Measurements from ENCODE around the gene SPINDOC. TPM values are rescaled to one million over a fixed set of nuclear protein-coding genes. Genes with fewer than 3 reads are reported as not detected.

Gene SPINDOC
- total RNA-seq, 1 donor from 2014 or later, result 48.3 TPM

- no peak overlapping the region for H3K4me3 Mint-ChIP-seq (ENCODE audit: unreplicated experiment)
- H3K4me1 Mint-ChIP-seq (ENCODE audit: low read depth, unreplicated experiment), result peaks cover 31% of the 10 kb centered on the region
Measured at GRCh38 chr11:63847363-63847762, 34.1 kb downstream of the SPINDOC start.

GRCh38 chr11:63849691-63850090, 36.4 kb downstream of the SPINDOC start:
- FAIRE-seq (no peak), DNase-seq (ENCODE audit: low read depth) (no peak)
- Histone ChIP-seq H3K4me1 (ENCODE audit: insufficient read depth, low read length) (peaks cover 3% of the 10 kb centered on the region), H3K9ac (ENCODE audit: low read length) (no peak overlapping the region), H3K4me3 (ENCODE audit: insufficient read depth, low read depth, low read length) (no peak overlapping the region), H2AFZ (ENCODE audit: low read depth, low read length) (no peak overlapping the region), H3K79me2 (ENCODE audit: insufficient read depth, low read length) (peaks cover 88% of the 10 kb centered on the region), H3K9me3 (ENCODE audit: insufficient read depth, low read depth, low read length) (no peaks in the 10 kb centered on the region), H3K36me3 (ENCODE audit: insufficient read depth, low read length) (no peaks in the 10 kb centered on the region), H3K27ac (ENCODE audit: low read depth, low read length) (no peak overlapping the region), H4K20me1 (ENCODE audit: insufficient read depth, low read length) (peaks cover 81% of the 10 kb centered on the region), H3K27me3 (ENCODE audit: insufficient read depth, low read length) (no peaks in the 10 kb centered on the region), H3K4me2 (ENCODE audit: low read length) (no peak overlapping the region)
- Mint-ChIP-seq H3K27ac (ENCODE audit: unreplicated experiment) (no peak overlapping the region), H3K27me3 (ENCODE audit: low read depth, unreplicated experiment) (no peaks in the 10 kb centered on the region), H3K4me3 (ENCODE audit: unreplicated experiment) (no peak overlapping the region), H3K36me3 (ENCODE audit: low read depth, unreplicated experiment) (peaks cover 12% of the 10 kb centered on the region), H3K4me1 (ENCODE audit: low read depth, unreplicated experiment) (peaks cover 23% of the 10 kb centered on the region), H3K9me3 (ENCODE audit: unreplicated experiment) (no peaks in the 10 kb centered on the region)
- TF ChIP-seq EZH2 (IDR thresholded peaks at IDR 0.05; ENCODE audit: insufficient read depth, low read length) (no peak), CTCF (IDR thresholded peaks at IDR 0.05; ENCODE audit: insufficient read depth, low read depth, low read length) (no peak)

More at GRCh38 chr11:63847363-63847762, 34.1 kb downstream of the SPINDOC start:
- H3K36me3 Mint-ChIP-seq (ENCODE audit: low read depth, unreplicated experiment), result peaks cover 17% of the 10 kb centered on the region
- TF ChIP-seq EZH2 (IDR thresholded peaks at IDR 0.05; ENCODE audit: insufficient read depth, low read length), result no peak
- TF ChIP-seq CTCF (IDR thresholded peaks at IDR 0.05; ENCODE audit: insufficient read depth, low read depth, low read length), result no peak
- no peaks in the 10 kb centered on the region for H3K27me3 Mint-ChIP-seq (ENCODE audit: low read depth, unreplicated experiment)
- peaks cover 3% of the 10 kb centered on the region for H3K4me1 ChIP-seq (ENCODE audit: insufficient read depth, low read length)
- no peaks in the 10 kb centered on the region for H3K9me3 Mint-ChIP-seq (ENCODE audit: unreplicated experiment)
- H3K36me3 ChIP-seq (ENCODE audit: insufficient read depth, low read length), result no peaks in the 10 kb centered on the region
- no peak overlapping the region for H2AFZ ChIP-seq (ENCODE audit: low read depth, low read length)
- H3K27ac Mint-ChIP-seq (ENCODE audit: unreplicated experiment), result no peak overlapping the region
- DNase-seq (ENCODE audit: low read depth) (no peak), FAIRE-seq (no peak)
- H3K4me3 ChIP-seq (ENCODE audit: insufficient read depth, low read depth, low read length), result no peak overlapping the region
- H3K4me2 ChIP-seq (ENCODE audit: low read length), result no peak overlapping the region
- no peaks in the 10 kb centered on the region for H3K9me3 ChIP-seq (ENCODE audit: insufficient read depth, low read depth, low read length)
- no peaks in the 10 kb centered on the region for H3K27me3 ChIP-seq (ENCODE audit: insufficient read depth, low read length)
- H3K79me2 ChIP-seq (ENCODE audit: insufficient read depth, low read length), result peaks cover 91% of the 10 kb centered on the region
- no peak overlapping the region for H3K27ac ChIP-seq (ENCODE audit: low read depth, low read length)
- H3K9ac ChIP-seq (ENCODE audit: low read length), result no peak overlapping the region
- H4K20me1 ChIP-seq (ENCODE audit: insufficient read depth, low read length), result peaks cover 88% of the 10 kb centered on the region

- Mint-ChIP-seq H3K36me3 (ENCODE audit: low read depth, unreplicated experiment) (peaks cover 14% of the 10 kb centered on the region), H3K4me1 (ENCODE audit: low read depth, unreplicated experiment) (peaks cover 12% of the 10 kb centered on the region), H3K9me3 (ENCODE audit: unreplicated experiment) (no peaks in the 10 kb centered on the region), H3K27me3 (ENCODE audit: low read depth, unreplicated experiment) (no peaks in the 10 kb centered on the region), H3K27ac (ENCODE audit: unreplicated experiment) (no peak overlapping the region), H3K4me3 (ENCODE audit: unreplicated experiment) (no peak overlapping the region)
- Histone ChIP-seq H3K79me2 (ENCODE audit: insufficient read depth, low read length) (peaks cover 87% of the 10 kb centered on the region), H3K9me3 (ENCODE audit: insufficient read depth, low read depth, low read length) (no peaks in the 10 kb centered on the region), H3K27me3 (ENCODE audit: insufficient read depth, low read length) (no peaks in the 10 kb centered on the region), H3K4me3 (ENCODE audit: insufficient read depth, low read depth, low read length) (no peak overlapping the region), H3K36me3 (ENCODE audit: insufficient read depth, low read length) (no peaks in the 10 kb centered on the region), H2AFZ (ENCODE audit: low read depth, low read length) (no peak overlapping the region), H3K27ac (ENCODE audit: low read depth, low read length) (no peak overlapping the region), H3K9ac (ENCODE audit: low read length) (no peak overlapping the region), H3K4me1 (ENCODE audit: insufficient read depth, low read length) (no peaks in the 10 kb centered on the region), H4K20me1 (ENCODE audit: insufficient read depth, low read length) (peaks cover 79% of the 10 kb centered on the region), H3K4me2 (ENCODE audit: low read length) (no peak overlapping the region)
- TF ChIP-seq CTCF (IDR thresholded peaks at IDR 0.05; ENCODE audit: insufficient read depth, low read depth, low read length), result no peak
- TF ChIP-seq EZH2 (IDR thresholded peaks at IDR 0.05; ENCODE audit: insufficient read depth, low read length), result no peak
- FAIRE-seq, result no peak
- no peak for DNase-seq (ENCODE audit: low read depth)
Measured at GRCh38 chr11:63850920-63851319, 37.7 kb downstream of the SPINDOC start.
